ENCODE data around the gene LILRA2. TPM values are rescaled to one million over a fixed set of nuclear protein-coding genes. Genes with fewer than 3 reads are reported as not detected.
"Not testable (repeated sequence)": the region's sequence is repeated elsewhere in the genome, so short reads cannot be mapped to it uniquely, and the experiment has no call there.

Gene LILRA2
- total RNA-seq, 2 donors from 2014 or later = 1.8 TPM; not detected in 1

GRCh38 chr19:54586397-54586796 lies 12.8 kb downstream of the LILRA2 start:
- Histone ChIP-seq H3K27me3 (no peaks in the 10 kb centered on the region), H3K36me3 (no peaks in the 10 kb centered on the region), H3K27ac (no peak overlapping the region), H3K9me3 (peaks cover 0 to 4% of the 10 kb centered on the region in 2 donors), H3K4me3 (no peak overlapping the region), H3K4me1 (no peaks in the 10 kb centered on the region)
- no peak for TF ChIP-seq CTCF (IDR thresholded peaks at IDR 0.05)
- DNase-seq (ENCODE audit: low spot score) = no peak

- Histone ChIP-seq H3K27me3 (no peaks in the 10 kb centered on the region), H3K9me3 (peaks cover 0 to 4% of the 10 kb centered on the region in 2 donors), H3K4me3 (no peak overlapping the region), H3K27ac (no peak overlapping the region), H3K36me3 (no peaks in the 10 kb centered on the region), H3K4me1 (no peaks in the 10 kb centered on the region)
- TF ChIP-seq CTCF (IDR thresholded peaks at IDR 0.05) = no peak
- no peak for DNase-seq (ENCODE audit: low spot score)
Measured at GRCh38 chr19:54587026-54587425, 13.4 kb downstream of the LILRA2 start.

GRCh38 chr19:54593445-54593844 lies 19.9 kb downstream of the LILRA2 start, which contains the start of gene LILRA1:
TSS of gene LILRA1 (plus strand) at chr19:54593632. CDS start at chr19:54594245, 613 bp downstream.
- not testable (repeated sequence) for H3K27me3 ChIP-seq; H3K36me3 ChIP-seq; H3K27ac ChIP-seq; H3K4me1 ChIP-seq; H3K4me3 ChIP-seq; H3K9me3 ChIP-seq; DNase-seq (ENCODE audit: low spot score)

- not testable (repeated sequence) for H3K4me3 ChIP-seq; H3K27me3 ChIP-seq; H3K4me1 ChIP-seq; H3K9me3 ChIP-seq; H3K27ac ChIP-seq; DNase-seq (ENCODE audit: low spot score); H3K36me3 ChIP-seq
Measured at GRCh38 chr19:54593931-54594626, 20.5 kb downstream of the LILRA2 start.

- Histone ChIP-seq H3K27me3 (no peaks in the 10 kb centered on the region), H3K4me3 (no peak overlapping the region), H3K27ac (no peak overlapping the region), H3K9me3 (peaks cover 0 to 4% of the 10 kb centered on the region in 2 donors), H3K36me3 (no peaks in the 10 kb centered on the region), H3K4me1 (no peaks in the 10 kb centered on the region)
- TF ChIP-seq CTCF (IDR thresholded peaks at IDR 0.05) = no peak
- DNase-seq (ENCODE audit: low spot score) = no peak
Measured at GRCh38 chr19:54594737-54595136, 21.1 kb downstream of the LILRA2 start.

- not testable (repeated sequence) for H3K36me3 ChIP-seq; H3K4me3 ChIP-seq; DNase-seq (ENCODE audit: low spot score); H3K9me3 ChIP-seq; H3K27ac ChIP-seq; H3K27me3 ChIP-seq; H3K4me1 ChIP-seq
Measured at GRCh38 chr19:54595680-54596436, 22.3 kb downstream of the LILRA2 start.

GRCh38 chr19:54600212-54600611 lies 26.6 kb downstream of the LILRA2 start:
- Histone ChIP-seq H3K36me3 (no peaks in the 10 kb centered on the region), H3K4me1 (no peaks in the 10 kb centered on the region), H3K4me3 (no peak overlapping the region), H3K9me3 (peaks cover 0 to 8% of the 10 kb centered on the region in 2 donors), H3K27ac (no peak overlapping the region), H3K27me3 (no peaks in the 10 kb centered on the region)
- no peak for DNase-seq (ENCODE audit: low spot score)
- TF ChIP-seq CTCF (IDR thresholded peaks at IDR 0.05) = no peak

Data from right atrium auricular region (tissue), 2 donors.